HCT116 (cell line): ENCODE results near the gene HSD3B1.

Experiments
- ELF1 ChIP-seq: IDR thresholded peaks from 2 replicates; pipeline ENCODE4 v1.6.1; 2012; ENCODE audit warnings: low read depth, borderline replicate concordance
- EZH2 ChIP-seq: fragments of 200-600 bp; sonication (generic); IDR thresholded peaks from 2 replicates; pipeline ENCODE4 v1.6.1; 2017; ENCODE audit warnings: antibody characterized with exemption, mixed run types
- FOSL1 ChIP-seq: IDR thresholded peaks from 2 replicates; pipeline ENCODE4 v1.6.1; 2012; ENCODE audit warnings: low read depth
- POLR2A ChIP-seq: IDR thresholded peaks from 2 replicates; pipeline ENCODE4 v1.7.0; 2011; ENCODE audit warnings: borderline replicate concordance; ENCODE audit not compliant: insufficient read depth, insufficient read length; ENCODE audit errors: extremely low read depth
- SIN3A ChIP-seq: IDR thresholded peaks from 2 replicates; pipeline ENCODE4 v1.6.1; 2012; ENCODE audit warnings: low read depth
- TCF7L2 ChIP-seq: IDR thresholded peaks from 2 replicates; pipeline ENCODE4 v1.7.0; 2011; ENCODE audit warnings: borderline replicate concordance, inconsistent platforms; ENCODE audit not compliant: insufficient read depth, insufficient read length; ENCODE audit errors: extremely low read depth
- TF ChIP-seq, protein P1 (sequence below), 3 experiments: fragments of 200-600 bp in 1 of 3; sonication (generic) in 1 of 3; IDR thresholded peaks in 2 of 3; conservative IDR thresholded peaks in 1 of 3; 2 replicates each; pipeline ENCODE4 v1.5.1; 2012 to 2017; ENCODE audit warnings: low read depth in 2 of 3, low read length in 2 of 3, antibody characterized with exemption in 1 of 3, borderline replicate concordance in 1 of 3, control low read depth in 1 of 3, mild to moderate bottlenecking in 1 of 3, mixed read lengths in 1 of 3, mixed run types in 1 of 3, moderate library complexity in 1 of 3; ENCODE audit not compliant: insufficient read depth in 1 of 3
- TF ChIP-seq, protein P2 (sequence below): IDR thresholded peaks from 2 replicates; pipeline ENCODE4 v1.6.1; 2012

DNA sequence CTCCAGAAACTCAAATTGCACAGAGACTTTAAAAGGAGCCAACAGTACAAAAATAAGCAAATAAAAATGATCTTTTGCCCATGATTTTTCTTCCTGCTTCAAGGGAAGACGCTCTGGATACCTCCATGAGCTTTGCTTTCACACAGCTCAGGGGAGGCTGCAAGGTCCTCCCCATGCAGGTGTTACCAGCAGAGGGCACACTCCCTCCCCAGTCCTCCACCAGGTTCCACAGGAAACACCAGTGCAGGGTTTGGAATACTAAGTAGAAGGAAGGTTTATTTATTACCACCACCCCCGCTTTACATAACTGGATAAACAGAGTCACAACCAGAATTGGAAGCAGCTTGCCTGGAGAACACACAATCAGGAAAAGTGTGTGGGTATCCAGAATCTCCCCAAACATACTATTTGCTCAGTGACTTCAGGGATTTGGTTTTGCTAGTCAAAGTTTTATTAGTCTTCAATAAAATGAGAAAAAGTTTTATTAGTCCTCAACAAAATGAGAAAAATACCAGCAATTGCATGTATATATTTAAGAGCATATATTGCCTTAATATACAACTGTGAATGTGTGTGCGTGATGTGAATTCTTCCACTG lies 37.3 kb downstream of the HSD3B1 start:
- TF ChIP-seq POLR2A (no peak), ELF1 (no peak), FOSL1 (no peak), SIN3A (no peak), TCF7L2 (no peak), EZH2 (no peak)
- TF ChIP-seq, protein P1, sequence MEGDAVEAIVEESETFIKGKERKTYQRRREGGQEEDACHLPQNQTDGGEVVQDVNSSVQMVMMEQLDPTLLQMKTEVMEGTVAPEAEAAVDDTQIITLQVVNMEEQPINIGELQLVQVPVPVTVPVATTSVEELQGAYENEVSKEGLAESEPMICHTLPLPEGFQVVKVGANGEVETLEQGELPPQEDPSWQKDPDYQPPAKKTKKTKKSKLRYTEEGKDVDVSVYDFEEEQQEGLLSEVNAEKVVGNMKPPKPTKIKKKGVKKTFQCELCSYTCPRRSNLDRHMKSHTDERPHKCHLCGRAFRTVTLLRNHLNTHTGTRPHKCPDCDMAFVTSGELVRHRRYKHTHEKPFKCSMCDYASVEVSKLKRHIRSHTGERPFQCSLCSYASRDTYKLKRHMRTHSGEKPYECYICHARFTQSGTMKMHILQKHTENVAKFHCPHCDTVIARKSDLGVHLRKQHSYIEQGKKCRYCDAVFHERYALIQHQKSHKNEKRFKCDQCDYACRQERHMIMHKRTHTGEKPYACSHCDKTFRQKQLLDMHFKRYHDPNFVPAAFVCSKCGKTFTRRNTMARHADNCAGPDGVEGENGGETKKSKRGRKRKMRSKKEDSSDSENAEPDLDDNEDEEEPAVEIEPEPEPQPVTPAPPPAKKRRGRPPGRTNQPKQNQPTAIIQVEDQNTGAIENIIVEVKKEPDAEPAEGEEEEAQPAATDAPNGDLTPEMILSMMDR (IDR thresholded peaks at IDR 0.05 in 2 of 3, conservative IDR thresholded peaks at IDR 0.05 in 1 of 3; ENCODE audit: borderline replicate concordance in 1 of 3, insufficient read depth in 1 of 3, low read depth in 2 of 3, low read length in 2 of 3): peak; percentile 41 to 89 (median 81); a peak in 5 of 6 replicates
- TF ChIP-seq, protein P2, sequence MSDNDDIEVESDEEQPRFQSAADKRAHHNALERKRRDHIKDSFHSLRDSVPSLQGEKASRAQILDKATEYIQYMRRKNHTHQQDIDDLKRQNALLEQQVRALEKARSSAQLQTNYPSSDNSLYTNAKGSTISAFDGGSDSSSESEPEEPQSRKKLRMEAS: no peak
